ENCODE data around the gene PROK1.

The PROK1 gene

GRCh38 chr1:110481968-110482623 is 31.1 kb downstream of the PROK1 start:
- FAIRE-seq (no peak), DNase-seq (ENCODE audit: insufficient read length, low spot score) (no peak)
- TF ChIP-seq CTCF (IDR thresholded peaks at IDR 0.05; ENCODE audit: insufficient read depth, missing control alignments) = no peak

GRCh38 chr1:110482662-110483307 is 31.8 kb downstream of the PROK1 start:
- FAIRE-seq (no peak), DNase-seq (ENCODE audit: insufficient read length, low spot score) (no peak)
- no peak for TF ChIP-seq CTCF (IDR thresholded peaks at IDR 0.05; ENCODE audit: insufficient read depth, missing control alignments)

- no peak for DNase-seq (ENCODE audit: insufficient read length, low spot score)
- TF ChIP-seq CTCF (IDR thresholded peaks at IDR 0.05; ENCODE audit: insufficient read depth, missing control alignments) = no peak
- no peak for FAIRE-seq
Observed at GRCh38 chr1:110483308-110483685, 32.3 kb downstream of the PROK1 start.

- FAIRE-seq = no peak
- DNase-seq (ENCODE audit: insufficient read length, low spot score) = no peak
- TF ChIP-seq CTCF (IDR thresholded peaks at IDR 0.05; ENCODE audit: insufficient read depth, missing control alignments) = no peak
Observed at GRCh38 chr1:110484801-110485200, 33.9 kb downstream of the PROK1 start.

GRCh38 chr1:110485725-110486124 is 34.8 kb downstream of the PROK1 start:
- no peak for FAIRE-seq
- no peak for TF ChIP-seq CTCF (IDR thresholded peaks at IDR 0.05; ENCODE audit: insufficient read depth, missing control alignments)

GRCh38 chr1:110487726-110488125 is 36.8 kb downstream of the PROK1 start:
- TF ChIP-seq CTCF (IDR thresholded peaks at IDR 0.05; ENCODE audit: insufficient read depth, missing control alignments) = no peak
- FAIRE-seq (no peak), DNase-seq (ENCODE audit: insufficient read length, low spot score) (no peak)

More at GRCh38 chr1:110485725-110486124, 34.8 kb downstream of the PROK1 start:
- no peak for DNase-seq (ENCODE audit: insufficient read length, low spot score)

GRCh38 chr1:110488161-110488560 is 37.2 kb downstream of the PROK1 start:
- TF ChIP-seq CTCF (IDR thresholded peaks at IDR 0.05; ENCODE audit: insufficient read depth, missing control alignments) = no peak
- FAIRE-seq = no peak
- no peak for DNase-seq (ENCODE audit: insufficient read length, low spot score)
